Body of pancreas (tissue), 4 donors: ENCODE results near the gene NCCRP1. TPM values are rescaled to one million over a fixed set of nuclear protein-coding genes. Genes with fewer than 3 reads are reported as not detected.

Experiments
- ATAC-seq: fragments of 150-250 bp; one replicate; pipeline ENCODE4 v1.9.1; 2016
- DNase-seq, 4 donors: peaks; one replicate each; pipeline ENCODE4 v3.0.0-alpha.2; 2019
- H3K27ac ChIP-seq, 4 donors: fragments of 200-600 bp; sonication (generic); 1 replicate in 3 of 4; 2 replicates in 1 of 4; pipeline versions ENCODE4 v1.5.1 to v1.6.1; 2016 to 2019; ENCODE audit warnings: mild to moderate bottlenecking in 1 of 4, mixed read lengths in 1 of 4, moderate library complexity in 1 of 4
- H3K27me3 ChIP-seq, 2 donors: fragments of 200-600 bp; sonication (generic); one replicate each; pipeline ENCODE4 v1.6.0; 2016; ENCODE audit warnings: mild to moderate bottlenecking in 1 of 2
- H3K36me3 ChIP-seq, 2 donors: fragments of 200-600 bp; sonication (generic); replicated peaks in 1 of 2; 2 replicates each; pipeline ENCODE4 v1.5.1; 2016; ENCODE audit warnings: low read depth in 2 of 2; ENCODE audit not compliant: insufficient read depth in 1 of 2
- H3K4me1 ChIP-seq: fragments of 200-600 bp; sonication (generic); one replicate; pipeline ENCODE4 v1.6.0; 2016
- H3K4me3 ChIP-seq, 2 donors: fragments of 200-600 bp; sonication (generic); 1 replicate in 1 of 2; 2 replicates in 1 of 2; pipeline ENCODE4 v1.5.1; 2016 to 2019
- H3K9me3 ChIP-seq, 3 donors: fragments of 200-600 bp; sonication (generic); 1 replicate in 2 of 3; 2 replicates in 1 of 3; pipeline ENCODE4 v1.5.1; 2016
- CTCF ChIP-seq, 7 experiments: fragments of 450-650 bp in 4 of 7; fragments of 200-600 bp in 3 of 7; sonication (generic) in 3 of 7; IDR thresholded peaks; one replicate each; pipeline ENCODE4 v1.5.1; 2016 to 2019; ENCODE audit warnings: antibody characterized with exemption in 7 of 7
- POLR2A ChIP-seq, 3 donors: fragments of 450-650 bp; IDR thresholded peaks; one replicate each; pipeline ENCODE4 v1.6.1; 2016; ENCODE audit warnings: antibody characterized with exemption in 3 of 3, mild to moderate bottlenecking in 2 of 3
- WGBS, 2 donors: methylation state at CpG; one replicate each; pipeline ENCODE4 v1.1.5; 2017; 5-methylcytosine and 5-hydroxymethylcytosine counted together
- intact Hi-C: fragments of 100-400 bp; cut with DNase I; formaldehyde crosslinking; loops from one replicate; pipeline ENCODE4 v1.15.1; 2023
- total RNA-seq, 2 donors: library from RNA; depleted of rRNA; stranded (reverse); fragments of >200 nt; gene quantifications; one replicate each; pipeline ENCODE4 v1.1.0, GENCODE V29; 2016

NCCRP1 gene
- total RNA-seq, 2 donors from 2014 or later = 0.66 to 7.8 TPM

- Histone ChIP-seq H3K27me3 (no peaks in the 10 kb centered on the region), H3K4me3 (no peak overlapping the region), H3K27ac (no peak overlapping the region), H3K36me3 (no peaks in the 10 kb centered on the region), H3K9me3 (no peaks in the 10 kb centered on the region), H3K4me1 (no peaks in the 10 kb centered on the region)
- TF ChIP-seq CTCF (IDR thresholded peaks at IDR 0.05) (no peak), POLR2A (IDR thresholded peaks at IDR 0.05) (no peak)
- DNase-seq = no peak
- 50 to 60% methylated on average over 4 of the region's 4 CpGs for whole genome bisulfite sequencing, 2 donors
- no peak for ATAC-seq
- intact Hi-C loops = no loop called here
Observed at GRCh38 chr19:39223703-39224279, 27.0 kb downstream of the NCCRP1 start.

GRCh38 chr19:39224910-39225309 is 28.1 kb downstream of the NCCRP1 start:
- intact Hi-C loops = no loop called here
- WGBS, 2 donors = 59 to 75% methylated on average over 3 of the region's 3 CpGs
- TF ChIP-seq CTCF (IDR thresholded peaks at IDR 0.05) = no peak
- no peak for TF ChIP-seq POLR2A (IDR thresholded peaks at IDR 0.05)

GRCh38 chr19:39230096-39230764 is 33.5 kb downstream of the NCCRP1 start:
- H3K27ac ChIP-seq = no peak overlapping the region
- ATAC-seq (no peak), DNase-seq (no peak)
- no peaks in the 10 kb centered on the region for H3K27me3 ChIP-seq
- H3K9me3 ChIP-seq = no peaks in the 10 kb centered on the region
- intact Hi-C loops = no loop called here
- H3K4me3 ChIP-seq = no peak overlapping the region
- WGBS, 2 donors = 86 to 88% methylated on average over 2 of the region's 2 CpGs
- H3K4me1 ChIP-seq = no peaks in the 10 kb centered on the region
- H3K36me3 ChIP-seq = no peaks in the 10 kb centered on the region
- TF ChIP-seq CTCF (IDR thresholded peaks at IDR 0.05) (no peak), POLR2A (IDR thresholded peaks at IDR 0.05) (no peak)

More at GRCh38 chr19:39224910-39225309, 28.1 kb downstream of the NCCRP1 start:
- Histone ChIP-seq H3K4me3 (no peak overlapping the region), H3K9me3 (no peaks in the 10 kb centered on the region), H3K36me3 (no peaks in the 10 kb centered on the region), H3K27me3 (no peaks in the 10 kb centered on the region), H3K4me1 (no peaks in the 10 kb centered on the region), H3K27ac (no peak overlapping the region)
- no peak for ATAC-seq
- no peak for DNase-seq

- 82 to 94% methylated on average over 2 to 5 of the region's 5 CpGs for WGBS, 2 donors
- intact Hi-C loops = no loop called here
- no peak for DNase-seq
Observed at GRCh38 chr19:39232708-39233107, 35.9 kb downstream of the NCCRP1 start.

More at GRCh38 chr19:39232708-39233107, 35.9 kb downstream of the NCCRP1 start:
- Histone ChIP-seq H3K4me1 (peaks cover 6% of the 10 kb centered on the region), H3K27me3 (no peaks in the 10 kb centered on the region), H3K36me3 (no peaks in the 10 kb centered on the region), H3K4me3 (no peak overlapping the region), H3K27ac (no peak overlapping the region), H3K9me3 (no peaks in the 10 kb centered on the region)
- ATAC-seq = no peak
- no peak for TF ChIP-seq CTCF (IDR thresholded peaks at IDR 0.05)
- TF ChIP-seq POLR2A (IDR thresholded peaks at IDR 0.05) = no peak
